Liver (tissue), 9 donors: ENCODE measurements around the gene AIP. TPM values are rescaled to one million over a fixed set of nuclear protein-coding genes. Genes with fewer than 3 reads are reported as not detected.

Experiments used
- DNase-seq: peaks from one replicate; pipeline ENCODE4 v3.0.0-alpha.2; 2017; ENCODE audit warnings: low spot score
- H3K27ac ChIP-seq, 2 donors: one replicate each; pipeline ENCODE4 v1.7.0; 2013; ENCODE audit warnings: inconsistent platforms in 2 of 2, low read length in 2 of 2, control low read depth in 1 of 2, low read depth in 1 of 2, mild to moderate bottlenecking in 1 of 2
- H3K27me3 ChIP-seq, 4 donors: one replicate each; pipeline versions ENCODE4 v1.6.1 to v1.7.0; 2013; ENCODE audit warnings: low read length in 3 of 4, inconsistent platforms in 1 of 4, mild to moderate bottlenecking in 1 of 4, moderate library complexity in 1 of 4; ENCODE audit not compliant: control insufficient read depth in 4 of 4, insufficient read depth in 4 of 4
- H3K36me3 ChIP-seq, 4 donors: one replicate each; pipeline versions ENCODE4 v1.6.1 to v1.7.0; 2013; ENCODE audit warnings: low read length in 3 of 4, mild to moderate bottlenecking in 3 of 4, low read depth in 1 of 4, moderate library complexity in 1 of 4; ENCODE audit not compliant: control insufficient read depth in 4 of 4, insufficient read depth in 3 of 4
- H3K4me1 ChIP-seq, 4 donors: one replicate each; pipeline versions ENCODE4 v1.6.1 to v1.7.0; 2013; ENCODE audit warnings: low read length in 3 of 4, mild to moderate bottlenecking in 3 of 4, moderate library complexity in 1 of 4; ENCODE audit not compliant: control insufficient read depth in 4 of 4, insufficient read depth in 4 of 4
- H3K4me3 ChIP-seq, 3 donors: one replicate each; pipeline versions ENCODE4 v1.6.1 to v1.7.0; 2013; ENCODE audit warnings: low read length in 3 of 3, control low read depth in 1 of 3, low read depth in 1 of 3, mild to moderate bottlenecking in 1 of 3
- H3K9ac ChIP-seq, 2 donors: one replicate each; pipeline ENCODE4 v1.7.0; 2013; ENCODE audit warnings: low read length in 2 of 2, mild to moderate bottlenecking in 2 of 2, moderate library complexity in 2 of 2, control low read depth in 1 of 2, low read depth in 1 of 2
- H3K9me3 ChIP-seq, 4 donors: one replicate each; pipeline versions ENCODE4 v1.6.1 to v1.7.0; 2013; ENCODE audit warnings: low read length in 3 of 4; ENCODE audit not compliant: control insufficient read depth in 4 of 4
- ATF3 ChIP-seq: IDR thresholded peaks from 2 replicates; pipeline ENCODE4 v1.6.1; 2016; ENCODE audit warnings: antibody characterized with exemption
- CTCF ChIP-seq: fragments of 150-350 bp; IDR thresholded peaks from 2 replicates; pipeline ENCODE4 v1.5.1; 2017; ENCODE audit warnings: improper control_type of control experiment, low read depth, low read length; ENCODE audit not compliant: missing input control
- EGR1 ChIP-seq, 2 donors: IDR thresholded peaks; 2 replicates each; pipeline ENCODE4 v1.6.1; 2016 to 2018; ENCODE audit warnings: antibody characterized with exemption in 2 of 2, low read depth in 2 of 2
- FOXA1 ChIP-seq: IDR thresholded peaks from 2 replicates; pipeline ENCODE4 v1.6.1; 2016; ENCODE audit warnings: antibody characterized with exemption
- FOXA2 ChIP-seq: IDR thresholded peaks from 2 replicates; pipeline ENCODE4 v1.6.1; 2016; ENCODE audit warnings: antibody characterized with exemption
- GABPA ChIP-seq, 2 donors: IDR thresholded peaks in 1 of 2; conservative IDR thresholded peaks in 1 of 2; 2 replicates each; pipeline ENCODE4 v1.6.1; 2016; ENCODE audit warnings: antibody characterized with exemption in 2 of 2, mild to moderate bottlenecking in 1 of 2, moderate library complexity in 1 of 2
- HNF4A ChIP-seq, 2 donors: conservative IDR thresholded peaks; 2 replicates each; pipeline ENCODE4 v1.6.1; 2016; ENCODE audit warnings: antibody characterized with exemption in 2 of 2, mild to moderate bottlenecking in 2 of 2
- JUND ChIP-seq, 2 donors: IDR thresholded peaks; 2 replicates each; pipeline ENCODE4 v1.6.1; 2016; ENCODE audit warnings: antibody characterized with exemption in 2 of 2
- MAX ChIP-seq: IDR thresholded peaks from 2 replicates; pipeline ENCODE4 v1.6.1; 2016; ENCODE audit warnings: antibody characterized with exemption
- NR2F2 ChIP-seq: IDR thresholded peaks from 2 replicates; pipeline ENCODE4 v1.6.1; 2016; ENCODE audit warnings: antibody characterized with exemption
- REST ChIP-seq: IDR thresholded peaks from 2 replicates; pipeline ENCODE4 v1.6.1; 2016; ENCODE audit warnings: antibody characterized with exemption, mild to moderate bottlenecking
- RXRA ChIP-seq, 2 donors: IDR thresholded peaks; 2 replicates each; pipeline ENCODE4 v1.6.1; 2017 to 2018; ENCODE audit warnings: antibody characterized with exemption in 2 of 2, mild to moderate bottlenecking in 1 of 2
- SP1 ChIP-seq: IDR thresholded peaks from 2 replicates; pipeline ENCODE4 v1.6.1; 2018; ENCODE audit warnings: antibody characterized with exemption, mild to moderate bottlenecking
- TAF1 ChIP-seq: conservative IDR thresholded peaks from 2 replicates; pipeline ENCODE4 v1.6.1; 2016; ENCODE audit warnings: antibody characterized with exemption, mild to moderate bottlenecking
- YY1 ChIP-seq: IDR thresholded peaks from 2 replicates; pipeline ENCODE4 v1.6.1; 2016; ENCODE audit warnings: antibody characterized with exemption, mild to moderate bottlenecking
- ZBTB33 ChIP-seq: IDR thresholded peaks from 2 replicates; pipeline ENCODE4 v1.6.1; 2016; ENCODE audit warnings: antibody characterized with exemption
- WGBS: extraction: QIAGEN DNeasy Blood & Tissue Kit; methylation state at CpG from one replicate; pipeline ENCODE4 v1.1.7; 2013; 5-methylcytosine and 5-hydroxymethylcytosine counted together
- polyA plus RNA-seq, 2 donors: library from polyadenylated mRNA; stranded (reverse) in 1 of 2; unstranded in 1 of 2; fragments of 200-250 nt in 1 of 2; fragments of >200 nt in 1 of 2; fragmentation: Nextera tagmentation in 1 of 2; extraction: Ambion mirVana in 1 of 2; gene quantifications; one replicate each; pipeline versions ENCODE4 v1.2.1 to v1.2.3, GENCODE V29; 2013 to 2015
- total RNA-seq, 2 donors: library from RNA; depleted of rRNA; stranded (reverse); fragments of >200 nt; gene quantifications; one replicate each; pipeline ENCODE4 v1.2.3, GENCODE V29; 2014
- donor health status: healthy.
- donor health status: healthy.
- donor health status: healthy.
- donor health status: healthy.
- donor health status: healthy.

Gene AIP
- total and polyA plus RNA-seq, 4 donors: 17.6 to 28.2 (median 23.1) TPM

GRCh38 chr11:67489203-67489884 is 6.5 kb downstream of the AIP start (continued):
- TF ChIP-seq REST (no peak), FOXA1 (no peak)

GRCh38 chr11:67489885-67490726 is 7.3 kb downstream of the AIP start:
- H3K27me3 ChIP-seq: no peaks in the 10 kb centered on the region
- no peaks in the 10 kb centered on the region for H3K9me3 ChIP-seq
- TF ChIP-seq EGR1 (IDR thresholded peaks at IDR 0.05; ENCODE audit: low read depth in 2 of 2): no peak
- no peak for TF ChIP-seq JUND (IDR thresholded peaks at IDR 0.05)
- no peak for TF ChIP-seq RXRA (IDR thresholded peaks at IDR 0.05)
- no peak for TF ChIP-seq NR2F2
- no peak for TF ChIP-seq FOXA2
- TF ChIP-seq ATF3: no peak
- no peak for TF ChIP-seq HNF4A (conservative IDR thresholded peaks at IDR 0.05)
- TF ChIP-seq MAX: no peak
- no peak for TF ChIP-seq GABPA (IDR thresholded peaks at IDR 0.05 in 1 of 2, conservative IDR thresholded peaks at IDR 0.05 in 1 of 2)
- TF ChIP-seq CTCF: no peak
- peaks cover 4 to 44% (median 17%) of the 10 kb centered on the region in 4 donors for H3K36me3 ChIP-seq
- no peak overlapping the region for H3K4me3 ChIP-seq
- H3K4me1 ChIP-seq: peaks cover 0 to 5% (median 3%) of the 10 kb centered on the region in 4 donors
- DNase-seq: no peak
- WGBS: 93% methylated on average over 23 of the region's 23 CpGs
- H3K27ac ChIP-seq: no peak overlapping the region
- H3K9ac ChIP-seq: no peak overlapping the region

- H3K27ac ChIP-seq: no peak overlapping the region
- TF ChIP-seq NR2F2 (no peak), REST (no peak), GABPA (IDR thresholded peaks at IDR 0.05 in 1 of 2, conservative IDR thresholded peaks at IDR 0.05 in 1 of 2) (no peak), TAF1 (no peak), YY1 (no peak), FOXA1 (no peak), ZBTB33 (no peak), SP1 (no peak), EGR1 (IDR thresholded peaks at IDR 0.05; ENCODE audit: low read depth in 2 of 2) (no peak)
- 93% methylated on average over 15 of the region's 15 CpGs for WGBS
- no peaks in the 10 kb centered on the region for H3K27me3 ChIP-seq
- H3K4me1 ChIP-seq: peaks cover 0 to 5% (median 3%) of the 10 kb centered on the region in 4 donors
- peaks cover 4 to 50% (median 18%) of the 10 kb centered on the region in 4 donors for H3K36me3 ChIP-seq
- DNase-seq: no peak
- H3K9ac ChIP-seq: no peak overlapping the region
- H3K9me3 ChIP-seq: no peaks in the 10 kb centered on the region
- H3K4me3 ChIP-seq: no peak overlapping the region
These were observed 7.9 kb downstream of the AIP start for GRCh38 chr11:67490727-67491065.
